Superior temporal gyrus (tissue), 1 donor: ENCODE results near the gene MED22.
"Not testable (repeated sequence)": the region's sequence is repeated elsewhere in the genome, so short reads cannot be mapped to it uniquely, and the experiment has no call there.

Experiments
- DNase-seq: peaks from one replicate; pipeline ENCODE4 v3.0.0-alpha.2; 2016; ENCODE audit errors: extremely low spot score

Gene MED22

GRCh38 chr9:133335924-133336811 is 11.8 kb downstream of the MED22 start, which contains the start of gene SURF6:
Gene SURF6 (minus strand): TSS chr9:133336188. CDS start chr9:133336132, 56 bp downstream.
- DNase-seq: peak; percentile 89

GRCh38 chr9:133334888-133335287 is 13.0 kb downstream of the MED22 start:
- not testable (repeated sequence) for DNase-seq

GRCh38 chr9:133334161-133334560 is 13.8 kb downstream of the MED22 start:
- DNase-seq: no peak

GRCh38 chr9:133333566-133333965 is 14.4 kb downstream of the MED22 start:
- no peak for DNase-seq

GRCh38 chr9:133333011-133333410 is 14.9 kb downstream of the MED22 start:
- DNase-seq: no peak

- DNase-seq: no peak
Observed at GRCh38 chr9:133332381-133332730, 15.6 kb downstream of the MED22 start.

GRCh38 chr9:133331641-133332380 is 16.1 kb downstream of the MED22 start:
- DNase-seq: no peak

GRCh38 chr9:133331221-133331620 is 16.7 kb downstream of the MED22 start:
- DNase-seq: no peak

GRCh38 chr9:133329306-133330156 is 18.4 kb downstream of the MED22 start:
- not testable (repeated sequence) for DNase-seq

GRCh38 chr9:133327834-133328484 is 20.0 kb downstream of the MED22 start:
- no peak for DNase-seq

- not testable (repeated sequence) for DNase-seq
Observed at GRCh38 chr9:133327021-133327420, 20.9 kb downstream of the MED22 start.

GRCh38 chr9:133323991-133324703 is 23.8 kb downstream of the MED22 start:
- DNase-seq: no peak

GRCh38 chr9:133323211-133323610 is 24.7 kb downstream of the MED22 start:
- no peak for DNase-seq

GRCh38 chr9:133322701-133323100 is 25.2 kb downstream of the MED22 start:
- DNase-seq: no peak

GRCh38 chr9:133321411-133321935 is 26.5 kb downstream of the MED22 start:
- DNase-seq: no peak

GRCh38 chr9:133320421-133320881 is 27.5 kb downstream of the MED22 start:
- DNase-seq: no peak

GRCh38 chr9:133317551-133317950 is 30.4 kb downstream of the MED22 start:
- not testable (repeated sequence) for DNase-seq

GRCh38 chr9:133315997-133316396 is 31.9 kb downstream of the MED22 start:
- DNase-seq: no peak

GRCh38 chr9:133309608-133310007 is 38.3 kb downstream of the MED22 start:
- DNase-seq: no peak

- no peak for DNase-seq
Observed at GRCh38 chr9:133307301-133307700, 40.6 kb downstream of the MED22 start.
